Activated CD8-positive, alpha-beta T cell treated with anti-CD3 and anti-CD28 coated beads for 36 hours (primary cell): Measurements from ENCODE around the gene NLRP3. TPM values are rescaled to one million over a fixed set of nuclear protein-coding genes. Genes with fewer than 3 reads are reported as not detected.
A peak's percentile ranks its signal among the peaks of the same experiment; 100 is the strongest.

Experiments
- ATAC-seq: fragments of 200-7000 bp; cut with Tn5 transposase; one replicate; pipeline ENCODE4 v1.10.0; 2021; ENCODE audit warnings: mild to moderate bottlenecking, moderate library complexity
- CTCF ChIA-PET: fragments of 350-600 bp; sonication (Branson Sonifier 250); formaldehyde crosslinking; loops from one replicate; lab custom pipeline; 2021; ENCODE audit warnings: antibody characterized with exemption; lab: Charles Lee
- POLR2A ChIA-PET: fragments of 350-600 bp; sonication (Branson Sonifier 250); formaldehyde crosslinking; loops from one replicate; lab custom pipeline; 2021; ENCODE audit warnings: antibody characterized with exemption; lab: Charles Lee
- DNase-seq: peaks from one replicate; pipeline ENCODE4 v3.0.0-alpha.2; 2020
- H3K27ac Mint-ChIP-seq: one replicate; pipeline ENCODE4 v1.8.0; 2021; ENCODE audit warnings: mild to moderate bottlenecking, mixed read lengths
- H3K27me3 Mint-ChIP-seq: one replicate; pipeline ENCODE4 v1.8.0; 2021; ENCODE audit warnings: mixed read lengths
- H3K36me3 Mint-ChIP-seq: one replicate; pipeline ENCODE4 v1.8.0; 2021; ENCODE audit warnings: low read depth, mixed read lengths
- H3K4me1 Mint-ChIP-seq: one replicate; pipeline ENCODE4 v1.8.0; 2021; ENCODE audit warnings: low read depth, mixed read lengths
- H3K4me3 Mint-ChIP-seq: one replicate; pipeline ENCODE4 v1.8.0; 2021; ENCODE audit warnings: mild to moderate bottlenecking, moderate library complexity, mixed read lengths
- H3K9me3 Mint-ChIP-seq: one replicate; pipeline ENCODE4 v1.8.0; 2021; ENCODE audit warnings: mixed read lengths
- CTCF ChIP-seq: fragments of 200-600 bp; IDR thresholded peaks from one replicate; pipeline ENCODE4 v1.8.0; 2022; ENCODE audit warnings: antibody characterized with exemption, mild to moderate bottlenecking
- intact Hi-C: fragments of 100-400 bp; cut with micrococcal nuclease; formaldehyde crosslinking; loops from one replicate; pipeline ENCODE4 v1.10.0; 2022
- total RNA-seq, 2 experiments: library from RNA; stranded (reverse); gene quantifications; one replicate each; pipeline ENCODE4 v1.2.3, GENCODE V29; 2021

NLRP3 gene
- total RNA-seq, 2 experiments from 2014 or later = 3.2 to 3.6 TPM

GRCh38 chr1:247447162-247447909, 31.4 kb downstream of the NLRP3 start:
- no peak for DNase-seq
- no peaks in the 10 kb centered on the region for H3K27me3 Mint-ChIP-seq
- ATAC-seq = no peak
- no peak overlapping the region for H3K27ac Mint-ChIP-seq
- H3K36me3 Mint-ChIP-seq = peaks cover 12% of the 10 kb centered on the region
- no peaks in the 10 kb centered on the region for H3K9me3 Mint-ChIP-seq
- no peak for TF ChIP-seq CTCF
- no peak overlapping the region for H3K4me3 Mint-ChIP-seq
- no peaks in the 10 kb centered on the region for H3K4me1 Mint-ChIP-seq
- intact Hi-C loops = no loop called here
- CTCF ChIA-PET = no interaction called here
- POLR2A ChIA-PET = no interaction called here

DNA sequence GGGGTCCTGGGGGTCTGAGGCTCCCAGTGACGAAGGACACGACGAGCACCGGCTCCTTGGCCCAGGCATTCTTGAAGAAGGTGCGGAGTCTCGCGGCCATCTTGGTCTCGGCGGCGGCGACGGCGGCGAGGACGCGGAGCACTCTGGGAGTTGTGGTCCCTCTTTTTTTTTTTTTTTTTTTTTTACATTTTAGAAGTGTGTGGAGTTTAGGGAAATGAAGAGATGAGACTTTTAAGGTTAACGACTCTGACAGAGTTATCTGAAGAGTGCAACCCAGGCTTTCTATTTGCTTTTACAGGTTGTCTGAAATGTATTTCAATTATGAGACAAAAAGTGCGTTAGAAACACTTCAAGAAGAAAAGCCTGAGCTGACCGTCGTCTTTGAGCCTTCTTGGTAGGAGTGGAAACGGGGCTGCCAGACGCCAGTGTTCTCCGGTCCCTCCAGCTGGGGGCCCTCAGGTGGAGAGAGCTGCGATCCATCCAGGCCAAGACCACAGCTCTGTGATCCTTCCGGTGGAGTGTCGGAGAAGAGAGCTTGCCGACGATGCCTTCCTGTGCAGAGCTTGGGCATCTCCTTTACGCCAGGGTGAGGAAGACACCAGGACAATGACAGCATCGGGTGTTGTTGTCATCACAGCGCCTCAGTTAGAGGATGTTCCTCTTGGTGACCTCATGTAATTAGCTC, 32.3 kb downstream of the NLRP3 start:
- no peaks in the 10 kb centered on the region for H3K9me3 Mint-ChIP-seq
- ChIA-PET POLR2A (no interaction called here), CTCF (interaction anchor here (1.4 to 1.7 kb wide), 2 partner anchors 12 to 58 kb away, joined by 3 to 4 read pairs; no protein-coding TSS in a partner anchor)
- H3K27ac Mint-ChIP-seq = no peak overlapping the region
- peaks cover 12% of the 10 kb centered on the region for H3K36me3 Mint-ChIP-seq
- intact Hi-C loops = no loop called here
- no peaks in the 10 kb centered on the region for H3K27me3 Mint-ChIP-seq
- H3K4me1 Mint-ChIP-seq = no peaks in the 10 kb centered on the region
- no peak for ATAC-seq
- TF ChIP-seq CTCF = no peak
- H3K4me3 Mint-ChIP-seq = no peak overlapping the region
- DNase-seq = peak; percentile 21

GRCh38 chr1:247451388-247452010, 35.5 kb downstream of the NLRP3 start:
- H3K4me3 Mint-ChIP-seq = no peak overlapping the region
- peaks cover 9% of the 10 kb centered on the region for H3K27me3 Mint-ChIP-seq
- ChIA-PET POLR2A (no interaction called here), CTCF (no interaction called here)
- H3K4me1 Mint-ChIP-seq = no peaks in the 10 kb centered on the region
- intact Hi-C loops = no loop called here
- no peak for DNase-seq
- TF ChIP-seq CTCF = no peak
- ATAC-seq = no peak
- H3K9me3 Mint-ChIP-seq = no peaks in the 10 kb centered on the region
- no peak overlapping the region for H3K27ac Mint-ChIP-seq
- peaks cover 3% of the 10 kb centered on the region for H3K36me3 Mint-ChIP-seq

- ATAC-seq = no peak
- ChIA-PET CTCF (interaction anchor here (1.6 kb wide), 1 partner anchor 10 kb away, joined by 4 read pairs; no protein-coding TSS in a partner anchor), POLR2A (no interaction called here)
- DNase-seq = no peak
- H3K4me1 Mint-ChIP-seq = peaks cover 6% of the 10 kb centered on the region
- H3K9me3 Mint-ChIP-seq = no peaks in the 10 kb centered on the region
- no peak for TF ChIP-seq CTCF
- H3K4me3 Mint-ChIP-seq = no peak overlapping the region
- intact Hi-C loops = no loop called here
- peaks cover 12% of the 10 kb centered on the region for H3K27me3 Mint-ChIP-seq
- H3K27ac Mint-ChIP-seq = no peak overlapping the region
- H3K36me3 Mint-ChIP-seq = no peaks in the 10 kb centered on the region
Observed at GRCh38 chr1:247452447-247453039, 36.6 kb downstream of the NLRP3 start.
